HG03460 (cell line): ENCODE results near the gene PLEKHA8.
A peak's percentile ranks its signal among the peaks of the same experiment; 100 is the strongest.

Source experiments
- ATAC-seq: cut with Tn5 transposase; IDR thresholded peaks from one replicate; pipeline ENCODE4 v1.9.1; 2021; ENCODE audit not compliant: unreplicated experiment

Gene PLEKHA8

GRCh38 chr7:30143748-30144251, 115.6 kb downstream of the PLEKHA8 start:
- no peak for ATAC-seq

DNA sequence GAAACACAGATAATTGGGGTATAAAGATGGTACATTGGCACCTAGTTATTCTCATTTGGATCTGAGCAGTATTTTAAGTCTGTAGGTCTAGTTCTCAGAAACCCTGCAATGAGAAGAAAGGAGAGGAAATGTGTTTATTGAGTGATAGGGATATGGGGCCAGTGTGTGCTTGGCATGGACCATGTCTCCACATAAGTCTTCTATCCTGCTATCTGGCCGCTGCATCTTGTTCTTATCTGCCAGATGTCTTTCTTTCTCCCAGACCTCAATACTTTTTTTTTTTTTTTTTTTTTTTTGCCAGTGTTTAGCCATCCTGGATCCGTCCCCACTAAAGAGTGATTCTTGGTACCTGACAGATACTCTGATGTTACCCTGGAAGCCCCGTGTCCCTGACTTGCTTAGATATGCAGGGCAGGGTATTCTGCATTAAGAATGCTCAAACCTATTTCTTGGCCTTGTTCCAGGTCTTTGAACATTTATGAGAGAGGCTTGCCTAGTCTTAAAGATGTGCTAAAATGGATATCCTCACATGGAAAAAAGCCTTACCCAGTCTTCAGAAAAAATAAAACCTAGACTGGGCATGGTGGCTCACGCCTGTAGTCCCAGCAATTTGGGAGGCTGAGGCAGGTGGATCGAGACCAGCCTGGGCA, 116.6 kb downstream of the PLEKHA8 start:
- ATAC-seq = no peak

- no peak for ATAC-seq
Observed at GRCh38 chr7:30145426-30145970, 117.3 kb downstream of the PLEKHA8 start.

- no peak for ATAC-seq
Observed at GRCh38 chr7:30146127-30146612, 118.0 kb downstream of the PLEKHA8 start.

- no peak for ATAC-seq
Observed at GRCh38 chr7:30147223-30147622, 119.0 kb downstream of the PLEKHA8 start.

- no peak for ATAC-seq
Observed at GRCh38 chr7:30147785-30148184, 119.6 kb downstream of the PLEKHA8 start.

GRCh38 chr7:30148426-30148825, 120.2 kb downstream of the PLEKHA8 start:
- no peak for ATAC-seq

GRCh38 chr7:30148951-30149459, 120.8 kb downstream of the PLEKHA8 start:
- no peak for ATAC-seq

GRCh38 chr7:30149640-30150272, 121.5 kb downstream of the PLEKHA8 start:
- ATAC-seq = no peak

- no peak for ATAC-seq
Observed at GRCh38 chr7:30150711-30151110, 122.5 kb downstream of the PLEKHA8 start.

- ATAC-seq = no peak
Observed at GRCh38 chr7:30154111-30154587, 125.9 kb downstream of the PLEKHA8 start.

- ATAC-seq = no peak
Observed at GRCh38 chr7:30155481-30155880, 127.3 kb downstream of the PLEKHA8 start.

DNA sequence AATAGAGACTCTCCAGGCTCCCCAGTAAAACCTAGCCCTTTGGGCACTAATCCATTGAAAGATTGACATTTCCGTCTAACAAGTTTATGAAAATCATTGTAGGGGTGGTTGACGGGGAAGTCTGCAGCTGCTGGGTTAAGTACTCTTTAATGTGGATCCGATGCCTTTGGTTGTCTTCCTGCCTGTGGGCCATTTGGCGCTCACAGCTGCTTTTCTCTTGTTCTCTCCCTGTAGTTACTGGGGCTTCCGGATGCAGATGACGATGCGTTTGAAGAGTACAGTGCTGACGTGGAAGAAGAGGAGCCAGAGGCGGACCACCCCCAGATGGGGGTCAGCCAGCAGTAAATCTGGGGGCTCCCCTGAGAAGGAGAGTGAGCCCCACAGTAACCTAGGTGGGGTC, 129.0 kb downstream of the PLEKHA8 start:
- ATAC-seq = no peak

DNA sequence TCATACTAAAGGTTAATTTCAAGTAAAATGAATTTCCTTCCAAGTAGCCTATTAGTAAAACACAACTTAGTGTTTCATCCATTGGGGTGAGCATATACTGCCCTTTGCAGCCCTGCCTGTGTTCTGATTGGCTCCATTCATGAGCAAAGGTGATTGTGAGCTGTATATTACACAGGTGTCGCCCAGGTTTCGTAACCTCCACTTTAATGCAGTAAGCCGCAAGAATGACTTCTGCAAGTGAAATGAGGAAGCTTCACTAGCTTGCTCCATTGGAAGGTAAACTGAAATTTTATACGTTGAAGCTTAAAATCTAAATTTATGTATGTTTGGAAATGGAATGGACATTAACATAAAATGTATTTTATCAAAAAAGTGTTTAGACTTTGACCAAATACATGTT, 131.0 kb downstream of the PLEKHA8 start:
- ATAC-seq = no peak

DNA sequence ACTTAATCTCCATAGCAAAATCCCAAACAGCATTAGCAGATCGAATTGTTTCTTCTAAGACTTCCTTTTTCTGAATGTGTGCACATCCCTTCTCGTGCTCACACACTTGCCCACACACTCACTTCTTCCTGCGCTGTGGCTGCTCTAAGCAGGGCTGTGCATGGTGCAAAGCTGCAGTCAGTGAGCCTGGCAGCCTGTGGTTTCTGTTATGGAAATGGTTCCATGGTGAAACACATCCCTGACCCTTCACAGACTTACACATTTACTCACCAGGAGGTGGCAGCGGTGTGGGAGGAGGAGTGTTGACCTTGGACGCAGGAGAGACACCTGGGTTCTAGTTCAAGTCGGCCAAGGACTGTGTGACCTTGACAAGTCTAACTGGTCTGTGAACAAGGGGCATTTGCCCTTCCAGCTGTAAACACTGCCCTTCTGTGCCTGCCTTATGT, 131.5 kb downstream of the PLEKHA8 start:
- ATAC-seq = no peak

DNA sequence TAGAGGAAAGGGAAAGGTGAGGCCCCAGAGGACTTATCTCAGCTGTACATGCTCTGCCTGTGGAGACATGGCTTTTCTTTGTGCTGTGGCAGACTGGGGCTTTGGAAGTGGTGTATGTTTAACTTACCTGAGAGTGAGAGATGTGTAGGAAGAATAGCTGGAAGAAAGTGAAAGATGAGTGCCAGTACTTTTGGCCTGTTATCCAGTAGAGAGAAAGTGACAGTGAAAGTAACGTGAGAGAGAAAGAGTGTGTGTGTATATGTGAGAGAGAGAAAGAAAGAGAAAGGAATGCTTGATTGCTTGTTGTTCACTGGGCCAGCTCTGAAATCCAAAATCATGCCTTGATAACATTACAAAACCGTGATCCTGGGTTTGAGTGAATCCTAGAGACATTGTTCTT, 132.1 kb downstream of the PLEKHA8 start:
- ATAC-seq = no peak

DNA sequence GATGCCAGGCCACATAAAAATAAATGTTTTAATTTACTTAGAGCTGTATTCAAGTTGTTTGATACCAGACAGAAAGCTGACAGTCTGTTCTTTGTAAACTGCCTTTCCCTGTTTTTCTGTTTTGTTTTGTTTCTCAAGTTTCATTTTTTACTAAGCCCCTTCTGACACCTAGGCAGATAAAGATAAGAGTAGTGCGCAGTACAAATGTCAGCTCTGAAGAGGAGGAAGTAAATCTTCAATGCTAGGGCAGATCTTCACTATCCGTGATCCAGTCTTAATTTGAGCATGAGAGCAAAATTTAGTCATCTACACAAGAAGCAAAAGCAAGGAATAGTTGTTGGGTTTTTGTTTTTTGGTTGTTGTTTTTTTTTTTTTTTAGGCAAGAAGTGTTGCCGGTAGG, 133.9 kb downstream of the PLEKHA8 start:
- ATAC-seq = no peak

DNA sequence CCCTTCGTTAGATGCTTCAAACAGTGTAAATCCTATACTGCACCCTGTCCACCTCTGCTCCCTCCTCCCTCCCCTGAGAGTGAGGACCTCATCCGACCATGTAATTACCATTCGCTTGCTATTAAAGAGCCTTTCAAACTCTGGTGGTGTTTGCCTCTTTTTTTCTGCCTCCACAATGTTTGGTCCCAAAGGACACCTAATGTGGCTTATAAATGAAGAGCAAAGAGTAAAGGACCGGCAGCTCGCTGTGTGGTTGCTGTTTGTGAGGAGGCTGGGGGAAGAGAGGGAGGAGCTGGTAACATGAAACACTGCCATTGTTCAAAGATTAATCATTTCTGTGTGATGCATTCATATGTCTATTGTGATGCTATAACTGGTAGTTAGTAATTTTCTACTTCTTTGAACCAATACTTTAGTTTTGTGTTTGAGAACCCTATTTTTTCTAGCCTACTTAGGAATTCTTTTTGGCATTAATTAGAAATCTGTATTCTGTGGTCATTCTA, 134.5 kb downstream of the PLEKHA8 start:
- peak; percentile 43 for ATAC-seq

- peak; percentile 48 for ATAC-seq
Observed at GRCh38 chr7:30163231-30163894, 135.2 kb downstream of the PLEKHA8 start.

- no peak for ATAC-seq
Observed at GRCh38 chr7:30164567-30164966, 136.4 kb downstream of the PLEKHA8 start.

- no peak for ATAC-seq
Observed at GRCh38 chr7:30165590-30165989, 137.4 kb downstream of the PLEKHA8 start.
